GM12878 (cell line): Measurements from ENCODE around the gene MAP3K6.

ENCODE experiments used
- CHD2 ChIP-seq: IDR thresholded peaks from 2 replicates; pipeline ENCODE4 v1.6.1; 2011; ENCODE audit warnings: low read depth, low read length, improper control_type of control experiment, borderline replicate concordance
- FOXK2 ChIP-seq: fragments of 450-650 bp; IDR thresholded peaks from 2 replicates; pipeline ENCODE4 v1.6.1; 2017; ENCODE audit warnings: mild to moderate bottlenecking, moderate library complexity
- RAD51 ChIP-seq: fragments of 450-650 bp; IDR thresholded peaks from 2 replicates; pipeline ENCODE4 v1.6.1; 2016; ENCODE audit warnings: moderate library complexity, mild to moderate bottlenecking, inconsistent platforms
- RB1 ChIP-seq: fragments of 450-650 bp; formaldehyde crosslinking; IDR thresholded peaks from 2 replicates; pipeline ENCODE4 v1.6.1; 2017; ENCODE audit warnings: mild to moderate bottlenecking, borderline replicate concordance
- RBBP5 ChIP-seq: fragments of 200-600 bp; sonication (generic); conservative IDR thresholded peaks from 2 replicates; pipeline ENCODE4 v1.6.1; 2016
- SIN3A ChIP-seq: IDR thresholded peaks from 2 replicates; pipeline ENCODE4 v1.6.1; 2012; ENCODE audit warnings: low read depth, low read length, improper control_type of control experiment
- TAF1 ChIP-seq: IDR thresholded peaks from 2 replicates; pipeline ENCODE4 v1.6.1; 2011; ENCODE audit warnings: mild to moderate bottlenecking, low read depth, low read length, borderline replicate concordance
- TBL1XR1 ChIP-seq: IDR thresholded peaks from 2 replicates; pipeline ENCODE4 v1.6.1; 2012; ENCODE audit warnings: low read depth, low read length, improper control_type of control experiment
- TCF7 ChIP-seq: IDR thresholded peaks from 2 replicates; pipeline ENCODE4 v1.6.1; 2014; ENCODE audit warnings: antibody characterized with exemption, borderline replicate concordance
- ZNF24 ChIP-seq: fragments of 450-650 bp; IDR thresholded peaks from 2 replicates; pipeline ENCODE4 v1.6.1; 2017; ENCODE audit warnings: antibody characterized with exemption, mild to moderate bottlenecking
- TF ChIP-seq, protein P1 (sequence below), 3 experiments: IDR thresholded peaks in 2 of 3; conservative IDR thresholded peaks in 1 of 3; 2 replicates each; pipeline ENCODE4 v1.5.1; 2011; ENCODE audit warnings: low read depth in 3 of 3, low read length in 3 of 3, mild to moderate bottlenecking in 3 of 3, control low read depth in 2 of 3, moderate library complexity in 2 of 3, inconsistent platforms in 1 of 3, mixed read lengths in 1 of 3; ENCODE audit not compliant: control insufficient read depth in 2 of 3, insufficient read depth in 1 of 3; ENCODE audit errors: extremely low read depth in 1 of 3
- TF ChIP-seq, protein P2 (sequence below): IDR thresholded peaks from 2 replicates; pipeline ENCODE4 v1.6.1; 2011; ENCODE audit warnings: low read depth, low read length, improper control_type of control experiment, borderline replicate concordance
- TF ChIP-seq, protein P3 (sequence below): fragments of 450-650 bp; formaldehyde crosslinking; IDR thresholded peaks from 2 replicates; pipeline ENCODE4 v1.5.0; 2022; ENCODE audit warnings: mild to moderate bottlenecking, missing genetic modification characterization
- TF ChIP-seq, protein P4 (sequence below): IDR thresholded peaks from 2 replicates; pipeline ENCODE4 v1.6.1; 2012; ENCODE audit warnings: low read depth, low read length, improper control_type of control experiment

DNA sequence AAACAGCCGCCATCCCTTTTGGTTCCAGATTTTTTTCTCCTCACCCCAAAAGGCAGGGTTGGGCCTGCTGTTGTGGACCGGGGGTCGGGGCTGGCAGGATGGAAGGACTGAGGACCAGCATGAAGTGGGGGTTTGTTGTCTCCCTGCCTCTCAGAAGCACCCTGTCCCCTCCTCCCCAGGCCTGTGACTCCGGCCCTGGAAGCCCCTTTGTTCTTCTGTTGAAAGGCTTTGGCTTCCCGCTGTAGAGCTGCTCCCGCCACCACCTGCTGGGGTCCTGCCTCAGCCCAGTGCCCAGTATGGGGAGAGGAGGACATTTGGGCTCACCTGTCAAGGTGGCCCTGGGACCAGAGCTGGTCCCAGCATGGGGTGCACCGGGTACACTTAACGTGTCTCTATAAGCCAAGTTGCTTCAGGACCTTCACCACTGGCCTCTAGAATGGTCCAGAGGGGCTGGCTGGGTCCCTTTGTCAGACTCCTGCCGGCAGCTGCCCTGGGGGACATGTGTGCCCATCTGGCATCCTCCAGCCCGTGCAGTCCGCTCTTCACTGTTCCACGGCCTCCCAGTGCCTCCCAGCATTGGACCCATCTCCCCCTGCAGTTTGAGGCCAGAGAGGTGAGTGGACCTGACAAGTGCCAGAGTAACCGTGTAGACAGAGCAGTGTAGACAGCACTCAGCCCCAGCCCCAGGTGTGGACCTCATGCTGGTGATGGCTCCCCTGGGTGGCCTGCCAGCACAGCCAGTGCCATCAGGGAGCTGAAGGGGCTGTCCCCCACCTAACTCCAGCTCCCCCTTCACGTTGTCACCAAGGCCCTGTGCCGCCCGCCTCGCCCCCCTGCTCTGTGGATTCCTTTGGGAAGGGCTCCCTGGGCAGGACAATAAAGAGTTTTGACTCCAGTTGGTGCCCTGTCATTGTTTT, 31.0 kb downstream of the MAP3K6 start:
- TF ChIP-seq, protein P1, sequence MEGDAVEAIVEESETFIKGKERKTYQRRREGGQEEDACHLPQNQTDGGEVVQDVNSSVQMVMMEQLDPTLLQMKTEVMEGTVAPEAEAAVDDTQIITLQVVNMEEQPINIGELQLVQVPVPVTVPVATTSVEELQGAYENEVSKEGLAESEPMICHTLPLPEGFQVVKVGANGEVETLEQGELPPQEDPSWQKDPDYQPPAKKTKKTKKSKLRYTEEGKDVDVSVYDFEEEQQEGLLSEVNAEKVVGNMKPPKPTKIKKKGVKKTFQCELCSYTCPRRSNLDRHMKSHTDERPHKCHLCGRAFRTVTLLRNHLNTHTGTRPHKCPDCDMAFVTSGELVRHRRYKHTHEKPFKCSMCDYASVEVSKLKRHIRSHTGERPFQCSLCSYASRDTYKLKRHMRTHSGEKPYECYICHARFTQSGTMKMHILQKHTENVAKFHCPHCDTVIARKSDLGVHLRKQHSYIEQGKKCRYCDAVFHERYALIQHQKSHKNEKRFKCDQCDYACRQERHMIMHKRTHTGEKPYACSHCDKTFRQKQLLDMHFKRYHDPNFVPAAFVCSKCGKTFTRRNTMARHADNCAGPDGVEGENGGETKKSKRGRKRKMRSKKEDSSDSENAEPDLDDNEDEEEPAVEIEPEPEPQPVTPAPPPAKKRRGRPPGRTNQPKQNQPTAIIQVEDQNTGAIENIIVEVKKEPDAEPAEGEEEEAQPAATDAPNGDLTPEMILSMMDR (IDR thresholded peaks at IDR 0.05 in 2 of 3, conservative IDR thresholded peaks at IDR 0.05 in 1 of 3; ENCODE audit: control insufficient read depth in 2 of 3, extremely low read depth in 1 of 3, insufficient read depth in 1 of 3, low read depth in 3 of 3, low read length in 3 of 3): no peak
- TF ChIP-seq, protein P2, sequence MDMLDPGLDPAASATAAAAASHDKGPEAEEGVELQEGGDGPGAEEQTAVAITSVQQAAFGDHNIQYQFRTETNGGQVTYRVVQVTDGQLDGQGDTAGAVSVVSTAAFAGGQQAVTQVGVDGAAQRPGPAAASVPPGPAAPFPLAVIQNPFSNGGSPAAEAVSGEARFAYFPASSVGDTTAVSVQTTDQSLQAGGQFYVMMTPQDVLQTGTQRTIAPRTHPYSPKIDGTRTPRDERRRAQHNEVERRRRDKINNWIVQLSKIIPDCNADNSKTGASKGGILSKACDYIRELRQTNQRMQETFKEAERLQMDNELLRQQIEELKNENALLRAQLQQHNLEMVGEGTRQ: no peak
- no peak for TF ChIP-seq TBL1XR1
- no peak for TF ChIP-seq TAF1
- TF ChIP-seq RB1: no peak
- TF ChIP-seq, protein P3, sequence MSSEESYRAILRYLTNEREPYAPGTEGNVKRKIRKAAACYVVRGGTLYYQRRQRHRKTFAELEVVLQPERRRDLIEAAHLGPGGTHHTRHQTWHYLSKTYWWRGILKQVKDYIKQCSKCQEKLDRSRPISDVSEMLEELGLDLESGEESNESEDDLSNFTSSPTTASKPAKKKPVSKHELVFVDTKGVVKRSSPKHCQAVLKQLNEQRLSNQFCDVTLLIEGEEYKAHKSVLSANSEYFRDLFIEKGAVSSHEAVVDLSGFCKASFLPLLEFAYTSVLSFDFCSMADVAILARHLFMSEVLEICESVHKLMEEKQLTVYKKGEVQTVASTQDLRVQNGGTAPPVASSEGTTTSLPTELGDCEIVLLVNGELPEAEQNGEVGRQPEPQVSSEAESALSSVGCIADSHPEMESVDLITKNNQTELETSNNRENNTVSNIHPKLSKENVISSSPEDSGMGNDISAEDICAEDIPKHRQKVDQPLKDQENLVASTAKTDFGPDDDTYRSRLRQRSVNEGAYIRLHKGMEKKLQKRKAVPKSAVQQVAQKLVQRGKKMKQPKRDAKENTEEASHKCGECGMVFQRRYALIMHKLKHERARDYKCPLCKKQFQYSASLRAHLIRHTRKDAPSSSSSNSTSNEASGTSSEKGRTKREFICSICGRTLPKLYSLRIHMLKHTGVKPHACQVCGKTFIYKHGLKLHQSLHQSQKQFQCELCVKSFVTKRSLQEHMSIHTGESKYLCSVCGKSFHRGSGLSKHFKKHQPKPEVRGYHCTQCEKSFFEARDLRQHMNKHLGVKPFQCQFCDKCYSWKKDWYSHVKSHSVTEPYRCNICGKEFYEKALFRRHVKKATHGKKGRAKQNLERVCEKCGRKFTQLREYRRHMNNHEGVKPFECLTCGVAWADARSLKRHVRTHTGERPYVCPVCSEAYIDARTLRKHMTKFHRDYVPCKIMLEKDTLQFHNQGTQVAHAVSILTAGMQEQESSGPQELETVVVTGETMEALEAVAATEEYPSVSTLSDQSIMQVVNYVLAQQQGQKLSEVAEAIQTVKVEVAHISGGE: no peak
- TF ChIP-seq SIN3A: no peak
- TF ChIP-seq ZNF24: no peak
- TF ChIP-seq RBBP5: no peak
- TF ChIP-seq FOXK2: no peak
- TF ChIP-seq, protein P4, sequence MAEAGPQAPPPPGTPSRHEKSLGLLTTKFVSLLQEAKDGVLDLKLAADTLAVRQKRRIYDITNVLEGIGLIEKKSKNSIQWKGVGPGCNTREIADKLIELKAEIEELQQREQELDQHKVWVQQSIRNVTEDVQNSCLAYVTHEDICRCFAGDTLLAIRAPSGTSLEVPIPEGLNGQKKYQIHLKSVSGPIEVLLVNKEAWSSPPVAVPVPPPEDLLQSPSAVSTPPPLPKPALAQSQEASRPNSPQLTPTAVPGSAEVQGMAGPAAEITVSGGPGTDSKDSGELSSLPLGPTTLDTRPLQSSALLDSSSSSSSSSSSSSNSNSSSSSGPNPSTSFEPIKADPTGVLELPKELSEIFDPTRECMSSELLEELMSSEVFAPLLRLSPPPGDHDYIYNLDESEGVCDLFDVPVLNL: no peak
- no peak for TF ChIP-seq TCF7
- TF ChIP-seq RAD51: no peak
- TF ChIP-seq CHD2: no peak
